KMS-11 (cell line): Measurements from ENCODE around the gene CTNS.

ENCODE experiments used
- H2AFZ ChIP-seq: fragments of 200-600 bp; sonication (generic); 2 replicates; pipeline ENCODE4 v1.6.1; 2016; ENCODE audit warnings: antibody characterized with exemption, mixed run types, low read depth
- H3K27ac ChIP-seq: fragments of 200-600 bp; sonication (generic); 2 replicates; pipeline ENCODE4 v1.6.1; 2016; ENCODE audit warnings: mild to moderate bottlenecking, mixed run types
- H3K27me3 ChIP-seq: fragments of 200-600 bp; sonication (generic); 2 replicates; pipeline ENCODE4 v1.6.1; 2017; ENCODE audit warnings: mild to moderate bottlenecking, low read depth, mixed run types, moderate library complexity; ENCODE audit not compliant: insufficient read depth
- H3K36me3 ChIP-seq: fragments of 200-600 bp; sonication (generic); 2 replicates; pipeline ENCODE4 v1.6.1; 2017; ENCODE audit warnings: mild to moderate bottlenecking, mixed run types; ENCODE audit not compliant: insufficient read depth
- H3K4me1 ChIP-seq: fragments of 200-600 bp; sonication (generic); 2 replicates; pipeline ENCODE4 v1.6.1; 2016; ENCODE audit warnings: mild to moderate bottlenecking, low read depth, mixed run types; ENCODE audit not compliant: poor library complexity, severe bottlenecking
- H3K4me2 ChIP-seq: fragments of 200-600 bp; sonication (generic); 2 replicates; pipeline ENCODE4 v1.7.0; 2016; ENCODE audit warnings: mild to moderate bottlenecking, mixed run types
- H3K4me3 ChIP-seq: fragments of 200-600 bp; sonication (generic); IDR thresholded peaks from 2 replicates; pipeline ENCODE4 v1.6.1; 2017; ENCODE audit warnings: low read depth, low read length, mixed read lengths; ENCODE audit not compliant: insufficient read depth
- H3K79me2 ChIP-seq: fragments of 200-600 bp; sonication (generic); 2 replicates; pipeline ENCODE4 v1.6.1; 2016; ENCODE audit warnings: low read depth, mixed run types; ENCODE audit not compliant: insufficient read depth
- H3K9ac ChIP-seq: fragments of 200-600 bp; sonication (generic); 2 replicates; pipeline ENCODE4 v1.6.1; 2016; ENCODE audit warnings: mild to moderate bottlenecking, mixed run types
- H4K20me1 ChIP-seq: fragments of 200-600 bp; sonication (generic); 2 replicates; pipeline ENCODE4 v1.6.1; 2016; ENCODE audit warnings: mild to moderate bottlenecking, mixed run types; ENCODE audit not compliant: insufficient read depth
- TF ChIP-seq, protein P1 (sequence below): fragments of 200-600 bp; sonication (generic); conservative IDR thresholded peaks from 2 replicates; pipeline ENCODE4 v1.6.1; 2017; ENCODE audit warnings: low read depth, mild to moderate bottlenecking, antibody characterized with exemption, low read length, moderate library complexity, mixed read lengths

CTNS gene

DNA sequence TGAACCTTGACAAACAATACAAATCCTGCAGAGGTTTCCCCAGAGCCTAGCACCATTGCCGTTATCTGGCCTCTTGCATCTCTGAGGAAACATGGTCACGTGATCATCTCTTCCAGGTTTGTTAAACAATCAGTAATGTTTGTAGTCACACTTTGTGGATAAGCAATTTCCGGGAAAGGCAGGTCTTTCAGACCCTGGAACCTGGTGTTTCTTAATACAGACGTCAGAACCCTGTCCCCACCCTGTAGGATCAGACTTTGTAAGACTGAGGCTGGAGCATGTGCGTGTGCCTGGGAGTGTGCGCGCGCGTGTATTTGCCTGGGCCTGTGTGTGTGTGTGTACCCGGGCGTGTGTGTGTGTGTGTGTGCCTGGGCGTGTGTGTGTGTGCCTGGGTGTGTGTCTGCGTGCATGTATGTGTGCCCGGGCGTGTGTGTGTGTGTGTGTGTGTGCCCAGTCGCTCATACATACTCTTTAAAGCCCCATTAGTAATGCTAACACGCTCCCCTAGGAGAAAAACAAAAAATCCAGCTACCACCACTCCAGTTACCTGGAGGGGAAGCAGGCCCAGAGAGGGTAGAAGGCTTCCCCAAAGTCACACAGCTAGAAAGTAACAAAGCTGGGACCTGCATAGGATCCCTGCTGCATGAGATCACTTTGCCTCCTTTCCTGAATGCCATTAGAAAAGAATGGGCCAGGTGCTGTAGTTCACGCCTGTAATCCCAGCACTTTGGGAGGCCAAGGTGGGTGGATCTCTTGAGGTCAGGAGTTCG is 5.3 kb downstream of the CTNS start:
- Histone ChIP-seq H3K4me1 (peaks cover 34% of the 10 kb centered on the region), H3K4me2 (no peak overlapping the region), H3K27ac (no peak overlapping the region)

DNA sequence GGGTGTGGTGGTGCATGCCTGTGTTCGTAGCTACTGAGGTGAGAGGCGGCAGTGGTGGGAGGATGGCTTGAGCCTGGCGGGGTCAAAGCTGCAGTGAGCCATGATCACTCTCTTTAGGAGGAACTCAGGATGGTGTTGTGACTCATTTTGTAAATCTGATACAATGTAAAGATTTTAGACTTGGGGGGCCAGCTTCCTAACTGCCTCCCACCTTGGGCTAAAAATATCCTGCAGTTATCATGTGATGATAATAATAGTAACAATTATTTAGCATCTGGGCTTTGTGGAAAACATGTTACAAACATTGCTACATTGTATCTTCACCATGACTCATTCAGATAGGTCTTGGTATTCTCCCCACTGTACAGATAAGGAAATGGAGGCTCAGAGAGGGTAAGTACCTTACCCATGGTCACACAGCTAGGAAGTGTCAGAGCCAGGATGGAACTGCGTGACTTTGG is 7.4 kb downstream of the CTNS start:
- no peaks in the 10 kb centered on the region for H3K27me3 ChIP-seq
- no peaks in the 10 kb centered on the region for H3K36me3 ChIP-seq
- H3K79me2 ChIP-seq: no peaks in the 10 kb centered on the region
- no peak overlapping the region for H2AFZ ChIP-seq
- H4K20me1 ChIP-seq: no peaks in the 10 kb centered on the region
- TF ChIP-seq, protein P1, sequence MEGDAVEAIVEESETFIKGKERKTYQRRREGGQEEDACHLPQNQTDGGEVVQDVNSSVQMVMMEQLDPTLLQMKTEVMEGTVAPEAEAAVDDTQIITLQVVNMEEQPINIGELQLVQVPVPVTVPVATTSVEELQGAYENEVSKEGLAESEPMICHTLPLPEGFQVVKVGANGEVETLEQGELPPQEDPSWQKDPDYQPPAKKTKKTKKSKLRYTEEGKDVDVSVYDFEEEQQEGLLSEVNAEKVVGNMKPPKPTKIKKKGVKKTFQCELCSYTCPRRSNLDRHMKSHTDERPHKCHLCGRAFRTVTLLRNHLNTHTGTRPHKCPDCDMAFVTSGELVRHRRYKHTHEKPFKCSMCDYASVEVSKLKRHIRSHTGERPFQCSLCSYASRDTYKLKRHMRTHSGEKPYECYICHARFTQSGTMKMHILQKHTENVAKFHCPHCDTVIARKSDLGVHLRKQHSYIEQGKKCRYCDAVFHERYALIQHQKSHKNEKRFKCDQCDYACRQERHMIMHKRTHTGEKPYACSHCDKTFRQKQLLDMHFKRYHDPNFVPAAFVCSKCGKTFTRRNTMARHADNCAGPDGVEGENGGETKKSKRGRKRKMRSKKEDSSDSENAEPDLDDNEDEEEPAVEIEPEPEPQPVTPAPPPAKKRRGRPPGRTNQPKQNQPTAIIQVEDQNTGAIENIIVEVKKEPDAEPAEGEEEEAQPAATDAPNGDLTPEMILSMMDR: no peak
- H3K4me1 ChIP-seq: peaks cover 28% of the 10 kb centered on the region
- no peak overlapping the region for H3K4me2 ChIP-seq
- H3K4me3 ChIP-seq: no peak overlapping the region
- no peak overlapping the region for H3K27ac ChIP-seq
- H3K9ac ChIP-seq: no peak overlapping the region

More for the DNA sequence above, 5.3 kb downstream of the CTNS start:
- Histone ChIP-seq H4K20me1 (no peaks in the 10 kb centered on the region), H3K27me3 (no peaks in the 10 kb centered on the region), H3K9ac (no peak overlapping the region), H2AFZ (no peak overlapping the region), H3K36me3 (no peaks in the 10 kb centered on the region), H3K79me2 (no peaks in the 10 kb centered on the region; the same call in 1 of the 2 replicates), H3K4me3 (no peak overlapping the region)
- TF ChIP-seq, protein P1: no peak

DNA sequence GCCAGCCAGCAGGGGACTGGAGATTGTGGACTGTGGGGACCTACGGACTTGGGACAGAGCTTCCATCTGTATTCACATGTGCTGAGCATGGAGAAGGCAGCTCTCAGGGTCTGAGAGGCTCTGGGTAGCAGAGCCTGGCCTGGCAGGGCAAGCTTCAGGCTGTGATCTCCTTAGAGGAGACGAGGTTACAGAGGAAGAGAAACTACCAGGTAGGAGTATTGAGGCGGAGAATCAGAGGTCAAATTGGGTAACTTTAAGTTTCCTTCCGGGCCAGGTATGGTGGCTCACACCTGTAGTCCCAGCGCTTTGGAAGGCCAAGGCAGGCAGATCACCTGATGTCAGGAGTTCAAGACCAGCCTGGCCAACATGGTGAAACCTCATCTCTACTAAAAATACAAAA is 8.8 kb downstream of the CTNS start:
- Histone ChIP-seq H3K4me2 (no peak overlapping the region), H3K36me3 (no peaks in the 10 kb centered on the region), H3K79me2 (no peaks in the 10 kb centered on the region), H3K4me3 (no peak overlapping the region), H3K9ac (no peak overlapping the region), H4K20me1 (no peaks in the 10 kb centered on the region), H3K27me3 (no peaks in the 10 kb centered on the region), H3K4me1 (peaks cover 14% of the 10 kb centered on the region), H3K27ac (no peak overlapping the region), H2AFZ (no peak overlapping the region)
- TF ChIP-seq, protein P1: no peak

DNA sequence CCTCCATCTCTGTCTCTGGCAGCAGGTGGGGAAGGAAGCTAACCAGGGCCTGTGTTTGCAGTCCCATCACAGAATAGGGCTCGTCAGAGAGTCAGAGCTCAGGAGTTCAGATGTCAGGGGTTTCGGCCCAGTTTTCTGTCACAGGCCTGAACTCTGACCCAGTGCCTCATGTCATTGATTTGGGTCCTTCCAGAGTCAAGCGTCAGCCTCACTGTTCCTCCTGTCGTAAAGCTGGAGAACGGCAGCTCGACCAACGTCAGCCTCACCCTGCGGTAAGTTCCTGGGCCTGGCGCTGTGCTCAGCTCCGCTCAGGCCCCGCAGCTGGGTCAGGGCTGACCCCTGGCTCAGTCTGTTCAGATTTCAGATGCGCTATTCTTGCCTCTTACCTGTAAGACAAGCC is 10.7 kb downstream of the CTNS start:
- no peak overlapping the region for H3K27ac ChIP-seq
- TF ChIP-seq, protein P1: no peak
- no peaks in the 10 kb centered on the region for H3K79me2 ChIP-seq
- no peaks in the 10 kb centered on the region for H3K36me3 ChIP-seq
- H2AFZ ChIP-seq: no peak overlapping the region
- H3K4me2 ChIP-seq: no peak overlapping the region
- no peaks in the 10 kb centered on the region for H3K27me3 ChIP-seq
- no peaks in the 10 kb centered on the region for H3K4me1 ChIP-seq
- H3K9ac ChIP-seq: no peak overlapping the region
- H4K20me1 ChIP-seq: no peaks in the 10 kb centered on the region
- H3K4me3 ChIP-seq: no peak overlapping the region
